ENCODE data around the gene HILPDA. TPM values are rescaled to one million over a fixed set of nuclear protein-coding genes. Genes with fewer than 3 reads are reported as not detected.

The HILPDA gene, protein sequence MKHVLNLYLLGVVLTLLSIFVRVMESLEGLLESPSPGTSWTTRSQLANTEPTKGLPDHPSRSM
- 12.9 TPM for polyA plus RNA-seq (ENCODE audit: insufficient read length)

DNA sequence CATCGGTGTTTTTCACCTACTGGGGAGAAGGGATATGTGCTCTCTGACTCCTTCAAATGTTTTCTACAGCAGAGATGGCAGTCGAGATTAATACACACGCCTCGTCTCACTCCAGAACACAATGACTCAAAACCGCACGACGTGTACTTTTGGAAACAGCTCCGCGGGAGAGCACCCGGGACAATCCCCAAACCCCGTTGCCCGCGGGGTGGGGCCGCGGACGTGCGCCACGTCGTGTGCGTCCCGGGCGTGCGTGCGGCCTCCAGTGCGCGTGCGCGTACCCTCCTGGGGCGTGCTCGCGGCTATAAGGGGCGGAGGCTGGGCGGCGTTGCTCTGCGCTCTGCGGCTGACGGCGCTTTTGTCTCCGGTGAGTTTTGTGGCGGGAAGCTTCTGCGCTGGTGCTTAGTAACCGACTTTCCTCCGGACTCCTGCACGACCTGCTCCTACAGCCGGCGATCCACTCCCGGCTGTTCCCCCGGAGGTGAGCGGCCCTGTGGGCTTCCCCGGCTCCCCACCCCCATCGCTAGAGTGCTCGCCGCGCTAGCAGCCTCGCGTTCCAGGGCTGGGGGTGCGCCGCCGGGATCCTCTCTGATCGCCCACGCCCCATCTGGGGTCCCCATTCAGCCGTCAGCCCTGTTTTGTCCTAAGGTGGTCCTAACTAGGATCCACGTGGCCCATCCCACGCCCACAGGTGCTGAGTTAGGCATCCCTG lies at the start of gene HILPDA:
HILPDA (plus strand) TSS at position 336 of the 712 bp plus-strand sequence. CDS start 1,391 bp downstream, outside the sequence.
- peak; percentile 93 for DNase-seq

DNA sequence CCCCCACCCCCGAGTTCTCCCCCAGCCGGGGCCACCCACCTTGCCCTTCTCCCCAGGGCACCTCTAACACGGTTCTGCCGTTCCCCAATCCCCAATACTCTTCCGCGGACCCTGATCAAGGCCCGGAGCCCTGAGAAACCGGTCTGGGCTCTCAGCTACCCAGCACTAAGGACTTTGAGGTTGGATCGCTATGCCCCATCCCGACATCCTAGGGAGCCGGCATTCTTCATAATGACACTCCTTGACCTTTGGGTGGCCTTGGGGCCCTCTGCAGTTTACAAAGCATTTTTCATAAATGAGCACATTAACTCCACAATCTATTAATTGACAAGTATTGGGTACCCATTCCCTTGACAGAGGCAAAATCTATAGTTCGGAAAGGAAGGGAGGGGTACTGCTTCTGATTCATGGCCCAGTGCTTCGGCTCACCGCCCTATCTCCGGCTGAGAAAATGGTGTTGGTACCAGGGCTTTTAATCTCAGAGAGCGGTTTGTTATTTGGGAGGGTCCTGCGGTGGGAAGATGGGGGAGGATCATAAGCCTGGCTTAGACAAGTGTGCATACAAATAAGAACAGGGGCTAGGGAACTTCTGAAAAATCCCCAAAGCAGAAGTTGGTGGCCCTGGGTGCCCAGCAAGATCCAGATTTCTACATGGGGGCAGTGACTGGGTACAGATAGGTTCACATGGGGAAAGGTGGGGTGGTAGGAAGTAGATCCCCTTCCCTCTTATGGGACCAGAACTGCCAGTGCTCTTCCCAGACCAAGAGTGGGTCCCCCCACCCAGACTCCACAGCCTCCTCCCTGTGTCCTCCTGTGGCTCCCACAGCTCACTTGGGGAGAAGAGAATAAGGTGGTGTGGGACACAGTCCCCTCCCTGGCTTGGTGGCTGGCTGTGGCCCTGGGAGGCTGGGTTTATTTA lies 49.1 kb upstream of the HILPDA start:
- no peak for DNase-seq

GRCh38 chr7:128407233-128407589 lies 48.5 kb upstream of the HILPDA start:
- DNase-seq = no peak

DNA sequence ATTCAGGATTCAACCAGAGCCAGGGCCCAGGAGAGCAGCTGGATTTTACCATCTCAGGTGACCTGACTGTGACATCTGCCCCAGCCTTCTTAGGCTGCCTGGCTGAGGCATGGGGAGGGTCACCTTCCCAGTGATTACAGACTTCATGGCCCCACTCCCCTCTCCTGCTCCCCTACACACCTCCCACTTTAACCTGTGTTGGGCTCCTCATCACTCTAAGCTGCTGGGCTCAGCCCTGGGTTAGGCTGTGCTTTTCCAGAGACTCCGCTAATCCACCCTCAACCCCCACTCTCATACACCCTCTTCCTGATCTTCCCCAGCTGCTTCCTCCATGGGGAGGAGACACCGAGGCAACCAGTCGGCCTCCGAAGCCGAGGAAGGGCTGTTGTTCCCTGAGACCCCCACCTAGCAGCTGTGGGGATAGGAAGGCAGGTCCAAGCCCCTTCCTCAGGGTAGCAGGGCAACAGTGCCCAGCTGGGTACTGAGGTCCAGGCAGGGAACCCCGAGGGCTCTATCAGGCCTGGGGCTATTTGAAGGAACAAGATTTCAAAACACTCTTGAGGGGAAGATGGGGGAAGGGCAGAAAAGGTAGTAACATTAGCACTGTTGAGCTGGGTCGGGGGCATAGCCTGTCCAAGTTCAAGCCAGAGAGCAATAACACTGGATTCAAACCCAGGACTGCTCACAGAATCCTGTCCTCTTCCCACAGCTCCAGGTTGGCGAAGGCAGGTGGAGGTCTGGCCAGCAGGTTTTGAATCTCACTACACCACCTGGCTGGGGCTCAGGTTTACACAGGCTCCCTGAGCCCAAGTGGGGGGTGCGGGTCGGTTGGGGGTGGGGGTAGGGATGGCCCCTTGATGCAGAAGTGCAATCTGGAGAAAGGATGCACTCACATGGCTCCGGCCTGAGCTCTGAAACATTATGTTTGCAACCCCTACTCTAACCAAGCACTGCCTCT lies 47.6 kb upstream of the HILPDA start:
- DNase-seq = no peak

DNA sequence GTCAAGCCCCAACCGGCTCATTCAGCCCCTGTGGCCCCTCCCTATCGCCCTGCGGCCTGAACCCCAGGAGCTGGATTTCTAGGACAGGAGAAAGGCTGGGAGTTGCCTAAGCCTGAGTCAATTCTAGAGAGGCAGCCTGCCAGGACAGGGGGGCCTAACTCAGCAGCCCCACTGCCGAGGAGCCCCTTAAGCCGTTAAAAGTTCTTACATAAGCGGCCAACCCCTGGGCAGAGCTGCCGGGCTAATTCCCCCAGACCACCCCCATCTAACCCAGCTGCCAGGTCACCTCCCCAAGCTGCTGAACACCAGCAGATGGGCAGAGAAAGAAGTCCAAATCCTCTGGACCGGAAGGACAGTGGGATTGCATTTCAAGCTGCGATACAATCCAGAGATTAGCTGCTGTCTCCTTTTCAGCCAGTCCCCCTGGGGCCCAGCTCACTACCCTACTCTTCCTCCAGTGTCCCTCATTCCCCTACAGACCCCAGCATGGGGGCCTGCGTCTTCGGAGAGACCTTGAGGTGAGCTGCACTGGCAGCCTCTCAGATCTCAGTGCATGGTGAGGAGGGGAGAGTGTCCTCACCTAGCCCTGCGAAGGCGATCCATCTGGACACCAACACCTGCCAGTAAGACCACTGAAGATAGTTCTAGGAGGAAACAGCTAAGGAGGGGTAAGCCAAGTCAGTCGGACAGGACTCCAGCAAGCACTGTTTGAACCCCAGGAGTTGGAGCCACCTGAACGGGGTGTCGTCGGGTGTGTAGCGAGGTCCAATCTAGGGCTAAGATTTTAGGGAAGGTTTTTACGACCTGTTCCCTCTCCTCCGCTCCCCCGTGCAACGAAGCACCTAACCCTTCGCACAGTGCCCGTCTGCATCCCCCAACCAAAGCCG lies 46.7 kb upstream of the HILPDA start:
- no peak for DNase-seq

DNA sequence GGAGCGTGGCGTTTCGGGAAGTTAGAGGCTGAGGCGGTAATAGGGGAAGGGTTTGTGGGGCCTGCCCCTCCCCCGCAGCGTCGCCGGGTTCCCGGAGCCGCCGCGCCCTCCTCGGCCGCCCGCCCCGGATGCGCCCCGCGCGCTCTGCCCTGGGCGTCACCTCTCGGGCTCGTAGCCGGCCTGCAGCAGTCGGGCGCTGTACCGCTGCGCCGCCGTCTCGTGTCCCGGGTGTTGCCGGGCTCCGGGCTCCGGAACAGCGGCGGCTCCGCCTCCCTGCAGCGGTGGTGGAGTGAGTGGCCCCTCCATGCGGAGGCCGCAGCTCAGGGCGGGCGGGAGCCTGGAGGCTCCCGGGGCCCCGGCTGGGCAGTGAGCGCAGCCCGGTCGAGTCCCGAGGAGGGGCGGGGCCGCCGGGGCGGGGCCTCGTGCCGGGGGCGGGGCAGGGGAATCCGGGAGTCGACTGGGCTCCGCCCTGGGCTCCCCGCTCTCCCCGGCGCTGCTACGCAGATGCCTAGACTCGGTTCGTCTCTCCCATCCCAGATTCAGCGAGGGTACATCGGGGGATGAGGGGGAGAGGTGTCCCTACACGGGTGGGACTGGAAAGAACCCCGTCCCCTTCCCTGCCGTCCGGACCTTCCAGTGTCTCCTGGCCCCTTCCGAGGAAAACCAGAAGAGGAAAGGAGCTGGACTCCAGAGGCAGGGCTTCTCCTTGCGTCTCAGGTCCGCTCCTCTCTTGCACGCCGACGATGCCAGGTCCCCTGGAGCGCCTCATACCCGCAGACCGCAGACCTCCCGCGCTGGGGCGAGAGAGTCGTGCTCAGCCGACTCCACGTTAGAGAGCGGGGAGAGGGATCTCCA lies 45.9 kb upstream of the HILPDA start, which contains the start of gene IMPDH1:
IMPDH1 (minus strand) TSS at position 387 of the 855 bp plus-strand sequence; CDS start at position 306, 81 bp downstream.
- peak; percentile 74 for DNase-seq

DNA sequence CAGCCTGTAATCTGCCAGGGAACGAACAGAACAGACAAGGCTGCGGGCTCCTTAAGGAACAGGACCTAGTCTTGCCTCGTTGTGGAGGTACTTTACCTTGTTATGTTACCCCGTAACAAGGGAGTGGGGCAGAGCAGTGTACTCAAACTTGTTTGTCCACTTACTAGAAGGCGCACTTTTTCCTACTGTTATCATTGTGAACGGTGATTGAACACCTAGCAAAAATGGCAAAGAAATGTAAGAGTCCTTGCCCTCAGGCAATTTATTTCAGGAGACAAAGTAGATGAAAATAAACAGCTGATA lies 45.3 kb upstream of the HILPDA start:
- DNase-seq = no peak

DNA sequence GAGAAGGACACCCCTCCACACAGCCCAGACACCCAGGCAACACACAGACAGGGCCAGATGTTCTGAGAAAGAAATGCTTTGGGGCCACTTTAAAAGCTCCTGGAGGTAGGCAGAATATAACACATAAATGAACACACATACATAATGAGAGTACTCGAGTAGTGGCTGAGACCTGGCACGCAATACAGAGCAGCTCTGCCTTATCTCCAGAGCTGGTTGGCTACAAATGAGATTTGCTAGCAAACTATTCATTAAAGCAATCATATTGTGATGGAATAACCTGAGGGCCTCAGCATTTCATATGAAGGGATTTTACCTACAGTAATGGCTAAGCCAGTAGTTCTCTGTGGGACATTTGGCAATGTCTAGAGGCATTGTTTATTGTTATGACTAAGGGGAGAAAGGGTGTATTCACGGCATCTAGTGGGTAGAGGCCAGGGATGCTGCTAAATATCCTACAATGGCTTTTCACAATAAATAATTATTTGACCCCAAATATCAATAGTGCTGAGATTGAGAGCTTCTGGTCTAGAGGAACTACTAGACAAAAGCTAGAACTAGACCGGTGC lies 40.4 kb upstream of the HILPDA start:
- DNase-seq = no peak

DNA sequence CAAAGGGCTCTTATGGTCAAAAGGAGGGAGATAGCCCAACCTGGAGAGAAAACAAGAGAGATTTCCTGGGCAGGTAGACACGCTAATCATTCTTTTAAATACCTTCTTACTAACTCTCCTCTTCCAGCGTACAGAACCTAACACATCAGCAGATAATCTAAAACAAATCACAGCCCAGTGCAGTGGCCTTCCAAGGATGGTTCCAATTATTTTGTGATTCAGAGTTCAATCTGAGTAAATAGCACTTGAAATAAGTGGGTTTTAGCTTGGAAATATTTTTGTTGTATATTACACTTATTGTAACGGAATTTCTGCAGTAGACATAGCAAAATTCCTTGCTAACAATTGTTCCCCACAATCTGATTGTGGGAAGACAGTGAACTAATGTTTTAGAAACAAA lies 38.6 kb upstream of the HILPDA start:
- DNase-seq = no peak

- DNase-seq = no peak
Observed at GRCh38 chr7:128419257-128419656, 36.4 kb upstream of the HILPDA start.

DNA sequence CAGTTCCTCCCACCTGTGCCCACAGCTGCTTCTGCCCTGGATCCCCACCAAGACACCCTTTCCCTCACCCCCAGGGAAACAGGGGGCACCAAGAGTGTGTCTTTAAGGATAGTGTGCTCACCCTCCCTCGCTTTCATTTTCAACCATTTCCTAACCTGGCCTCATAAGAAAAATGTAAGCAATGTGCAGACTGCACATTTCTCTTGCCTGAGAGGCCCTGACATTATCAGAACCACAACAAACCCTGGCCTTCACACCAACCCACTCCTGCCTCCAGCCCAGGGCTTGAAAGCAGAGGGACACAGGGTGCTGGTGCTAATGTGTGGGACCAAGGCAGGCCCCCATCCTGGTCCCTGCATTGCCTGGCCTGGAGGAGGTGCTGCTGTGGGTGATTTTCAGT lies 34.9 kb upstream of the HILPDA start:
- DNase-seq = no peak

DNA sequence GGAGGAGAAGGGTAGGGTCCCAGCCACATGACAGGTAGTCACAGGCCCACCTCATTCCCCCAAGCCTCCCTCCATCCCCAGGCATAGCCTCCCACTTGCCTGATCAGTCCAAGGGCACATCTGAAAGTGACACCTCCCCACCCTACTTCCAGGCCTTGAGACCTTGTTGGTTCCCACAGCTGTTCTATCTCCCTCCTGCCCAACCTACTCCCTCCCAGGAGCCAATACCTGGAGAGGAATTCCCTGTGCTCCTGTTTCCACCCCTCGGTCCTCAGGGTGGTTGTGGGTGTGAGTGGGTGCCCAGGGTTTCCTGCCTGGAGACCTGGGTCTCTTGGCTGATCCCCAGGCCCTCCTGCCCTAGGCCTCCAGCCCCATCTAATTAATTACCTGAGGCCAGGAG lies 34.3 kb upstream of the HILPDA start:
- DNase-seq = no peak

DNA sequence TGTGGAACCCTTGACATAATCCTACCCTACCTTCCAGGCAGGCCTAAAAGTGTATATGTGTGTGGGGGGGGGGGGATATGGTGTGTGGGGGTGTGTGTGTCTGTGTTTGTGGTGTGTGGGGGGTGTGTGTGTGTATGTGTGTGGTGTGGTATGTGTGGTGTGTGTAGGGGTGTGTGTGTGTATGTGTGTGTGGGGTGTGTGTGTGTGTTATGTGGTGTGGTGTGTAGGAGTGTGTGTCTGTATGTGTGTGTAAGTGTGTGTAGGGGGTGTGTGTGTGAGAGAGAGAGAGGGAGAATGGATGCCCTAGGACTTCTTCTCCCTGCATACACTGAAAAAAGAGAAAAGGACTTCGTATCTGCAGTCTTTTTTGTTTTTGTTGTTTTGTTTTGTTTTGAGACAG lies 33.6 kb upstream of the HILPDA start:
- DNase-seq = no peak

DNA sequence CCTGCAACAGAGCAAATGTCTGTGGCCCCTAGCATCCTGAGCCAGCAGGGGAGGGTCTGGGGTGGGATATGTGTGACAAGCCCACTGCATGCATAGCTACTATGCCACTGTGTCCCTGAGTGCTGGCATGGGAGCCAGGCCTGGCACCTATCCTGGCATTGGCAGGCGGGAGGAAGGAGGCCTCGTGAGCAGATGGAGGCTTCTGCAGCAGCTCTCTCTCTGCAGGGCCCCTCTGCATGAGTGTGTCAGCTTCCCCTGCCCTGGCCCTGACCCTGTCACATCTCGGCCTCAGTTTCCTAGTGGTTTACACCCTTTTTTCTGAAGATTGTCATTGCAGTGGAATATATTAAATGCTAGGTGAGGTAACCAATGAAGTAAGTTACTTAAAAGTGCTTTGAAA lies 32.8 kb upstream of the HILPDA start:
- DNase-seq = no peak

GRCh38 chr7:128424686-128425275 lies 30.9 kb upstream of the HILPDA start:
- no peak for DNase-seq

GRCh38 chr7:128425850-128426249 lies 29.8 kb upstream of the HILPDA start:
- no peak for DNase-seq

DNA sequence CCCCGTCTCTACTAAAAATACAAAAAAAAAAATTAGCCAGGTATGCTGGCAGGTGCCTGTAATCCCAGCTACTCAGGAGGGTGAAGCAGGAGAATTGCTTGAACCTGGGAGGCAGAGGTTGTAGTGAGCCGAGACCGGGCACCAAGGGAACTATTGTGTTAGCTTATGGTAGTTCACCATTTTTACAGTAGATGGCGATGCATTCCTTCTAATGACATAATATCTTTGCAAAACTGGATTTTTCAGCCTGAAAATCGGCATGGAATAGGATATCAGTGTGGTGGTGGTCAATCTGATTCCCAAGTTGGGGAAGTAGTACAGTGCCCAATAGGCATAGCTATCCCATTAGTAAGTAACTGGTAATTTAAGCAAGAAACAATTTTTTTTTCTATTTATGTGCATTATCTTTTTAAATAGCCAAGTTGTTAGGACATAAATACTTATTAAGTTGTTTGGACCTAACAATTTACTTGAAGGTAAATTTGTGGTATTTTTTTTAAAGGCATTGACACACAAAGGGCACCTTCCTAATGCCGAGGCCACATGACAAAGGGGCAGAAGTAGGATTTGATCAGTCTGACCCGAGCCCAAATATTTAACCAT lies 28.3 kb upstream of the HILPDA start:
- DNase-seq = peak; percentile 59

DNA sequence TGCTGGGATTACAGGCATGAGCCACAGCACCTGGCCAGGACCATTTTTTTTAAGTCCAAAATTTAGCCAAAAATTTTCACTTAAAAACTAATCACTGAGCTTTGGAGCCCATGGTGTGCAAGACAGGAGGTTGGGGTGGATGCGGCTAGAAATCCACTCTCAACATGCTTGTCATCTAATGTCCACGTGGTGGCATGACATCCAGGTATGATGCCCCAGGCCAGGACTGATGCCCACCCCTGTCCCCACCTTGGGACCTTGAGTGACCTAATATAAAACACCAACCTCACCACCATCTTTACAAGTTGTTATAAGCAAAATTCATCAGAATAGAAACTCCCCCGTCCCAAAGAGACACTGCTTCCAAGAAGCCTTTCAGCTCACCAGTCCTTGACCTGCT lies 25.5 kb upstream of the HILPDA start:
- DNase-seq = no peak

- DNase-seq = no peak
Observed at GRCh38 chr7:128431221-128431620, 24.5 kb upstream of the HILPDA start.
